ENCODE measurements around the gene PCDH9.
"Not testable (repeated sequence)": the region's sequence is repeated elsewhere in the genome, so short reads cannot be mapped to it uniquely, and the experiment has no call there.

PCDH9 gene

DNA sequence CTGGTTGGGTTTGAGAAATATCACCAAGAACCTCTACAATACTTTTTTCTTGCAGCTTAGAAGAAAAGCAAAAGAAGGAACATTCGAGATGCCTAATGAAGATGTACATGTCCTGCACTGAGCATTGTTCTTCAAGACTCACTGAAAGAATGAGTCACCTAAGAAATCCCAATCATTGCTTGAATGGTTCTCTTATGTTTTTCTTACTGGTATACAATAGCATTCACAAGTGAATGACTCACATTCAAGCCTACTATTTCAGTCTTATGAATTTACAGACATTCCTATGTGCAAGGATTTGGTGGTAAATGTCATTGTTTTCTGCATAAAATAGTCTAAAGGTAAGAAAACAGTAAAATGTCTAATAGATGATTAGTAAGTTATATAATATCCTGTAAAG, 594.6 kb downstream of the PCDH9 start:
- TF ChIP-seq, protein P1, sequence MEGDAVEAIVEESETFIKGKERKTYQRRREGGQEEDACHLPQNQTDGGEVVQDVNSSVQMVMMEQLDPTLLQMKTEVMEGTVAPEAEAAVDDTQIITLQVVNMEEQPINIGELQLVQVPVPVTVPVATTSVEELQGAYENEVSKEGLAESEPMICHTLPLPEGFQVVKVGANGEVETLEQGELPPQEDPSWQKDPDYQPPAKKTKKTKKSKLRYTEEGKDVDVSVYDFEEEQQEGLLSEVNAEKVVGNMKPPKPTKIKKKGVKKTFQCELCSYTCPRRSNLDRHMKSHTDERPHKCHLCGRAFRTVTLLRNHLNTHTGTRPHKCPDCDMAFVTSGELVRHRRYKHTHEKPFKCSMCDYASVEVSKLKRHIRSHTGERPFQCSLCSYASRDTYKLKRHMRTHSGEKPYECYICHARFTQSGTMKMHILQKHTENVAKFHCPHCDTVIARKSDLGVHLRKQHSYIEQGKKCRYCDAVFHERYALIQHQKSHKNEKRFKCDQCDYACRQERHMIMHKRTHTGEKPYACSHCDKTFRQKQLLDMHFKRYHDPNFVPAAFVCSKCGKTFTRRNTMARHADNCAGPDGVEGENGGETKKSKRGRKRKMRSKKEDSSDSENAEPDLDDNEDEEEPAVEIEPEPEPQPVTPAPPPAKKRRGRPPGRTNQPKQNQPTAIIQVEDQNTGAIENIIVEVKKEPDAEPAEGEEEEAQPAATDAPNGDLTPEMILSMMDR (IDR thresholded peaks at IDR 0.05; ENCODE audit: insufficient read depth, low read depth, low read length, missing control alignments): no peak
- H3K4me3 ChIP-seq (ENCODE audit: low read length): no peak overlapping the region
- peak; percentile 85 for DNase-seq (ENCODE audit: low read depth)

DNA sequence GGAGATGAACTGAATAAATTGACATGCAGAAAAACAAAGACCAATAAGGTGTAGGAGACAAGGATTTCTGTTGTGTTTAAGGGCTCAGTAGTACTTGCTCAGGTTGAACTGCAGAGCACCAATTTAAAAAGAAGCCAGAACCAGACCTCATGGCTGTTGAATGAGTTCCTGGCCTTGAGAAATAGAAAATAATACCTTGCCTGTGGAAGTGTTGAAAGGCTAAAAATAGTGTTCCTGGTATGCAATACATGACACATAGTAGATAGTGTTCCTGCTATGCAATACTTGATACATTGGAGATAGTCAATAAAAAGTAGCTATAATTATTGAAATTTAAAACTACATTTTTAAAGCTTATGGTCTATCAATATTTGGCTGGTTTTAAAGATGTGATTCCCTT, 595.8 kb downstream of the PCDH9 start:
- DNase-seq (ENCODE audit: low read depth): peak; percentile 32
- TF ChIP-seq, protein P1 (IDR thresholded peaks at IDR 0.05; ENCODE audit: insufficient read depth, low read depth, low read length, missing control alignments): no peak
- no peak overlapping the region for H3K4me3 ChIP-seq (ENCODE audit: low read length)

DNA sequence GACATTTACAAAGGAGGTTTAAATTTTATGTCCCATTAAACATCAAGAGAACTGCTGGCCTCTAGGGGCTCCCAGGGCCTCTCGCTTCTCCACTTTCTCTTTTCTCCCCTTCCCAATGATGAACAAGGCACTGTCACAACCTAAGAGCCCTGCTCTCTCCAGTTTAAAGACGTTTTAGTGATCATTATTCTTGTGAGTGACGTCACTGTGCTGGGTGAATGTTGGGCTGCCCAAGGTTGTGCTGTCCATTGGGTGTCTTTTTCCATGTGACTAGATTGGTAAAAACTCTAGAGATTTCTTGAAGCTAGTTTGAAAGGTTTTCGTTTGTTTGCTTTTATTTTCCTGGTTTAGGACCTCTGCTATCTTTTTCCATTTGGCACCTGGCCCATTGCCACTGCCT, 602.6 kb downstream of the PCDH9 start:
- no peak overlapping the region for H3K4me3 ChIP-seq (ENCODE audit: low read length)
- no peak for DNase-seq (ENCODE audit: low read depth)
- TF ChIP-seq, protein P1 (IDR thresholded peaks at IDR 0.05; ENCODE audit: insufficient read depth, low read depth, low read length, missing control alignments): no peak

DNA sequence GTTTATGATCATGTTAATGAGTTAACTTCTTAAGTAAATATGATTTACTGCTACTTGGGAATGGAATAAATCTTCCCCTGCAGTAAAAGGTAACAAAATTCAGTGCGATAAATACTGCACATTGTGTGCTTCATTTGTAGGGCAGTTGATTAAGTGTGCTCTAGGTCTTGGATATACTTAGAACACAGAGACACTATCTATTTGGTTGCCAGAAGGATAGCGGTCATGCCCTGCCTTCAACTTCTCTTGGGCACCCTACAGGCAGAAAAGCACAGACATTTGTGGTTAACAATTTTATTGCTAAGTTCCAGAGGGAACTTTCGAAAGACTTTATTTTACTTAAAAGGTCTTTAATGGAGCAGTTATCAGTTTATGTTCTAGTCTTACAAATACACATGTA, 605.8 kb downstream of the PCDH9 start:
- no peak overlapping the region for H3K4me3 ChIP-seq (ENCODE audit: low read length)
- no peak for DNase-seq (ENCODE audit: low read depth)
- TF ChIP-seq, protein P1 (IDR thresholded peaks at IDR 0.05; ENCODE audit: insufficient read depth, low read depth, low read length, missing control alignments): no peak

GRCh38 chr13:66623129-66623820, 606.9 kb downstream of the PCDH9 start:
- H3K4me3 ChIP-seq (ENCODE audit: low read length): no peak overlapping the region
- TF ChIP-seq, protein P1 (IDR thresholded peaks at IDR 0.05; ENCODE audit: insufficient read depth, low read depth, low read length, missing control alignments): no peak
- no peak for DNase-seq (ENCODE audit: low read depth)

- H3K4me3 ChIP-seq (ENCODE audit: low read length); DNase-seq (ENCODE audit: low read depth): not testable (repeated sequence)
Measured at GRCh38 chr13:66621906-66622447, 608.2 kb downstream of the PCDH9 start.

DNA sequence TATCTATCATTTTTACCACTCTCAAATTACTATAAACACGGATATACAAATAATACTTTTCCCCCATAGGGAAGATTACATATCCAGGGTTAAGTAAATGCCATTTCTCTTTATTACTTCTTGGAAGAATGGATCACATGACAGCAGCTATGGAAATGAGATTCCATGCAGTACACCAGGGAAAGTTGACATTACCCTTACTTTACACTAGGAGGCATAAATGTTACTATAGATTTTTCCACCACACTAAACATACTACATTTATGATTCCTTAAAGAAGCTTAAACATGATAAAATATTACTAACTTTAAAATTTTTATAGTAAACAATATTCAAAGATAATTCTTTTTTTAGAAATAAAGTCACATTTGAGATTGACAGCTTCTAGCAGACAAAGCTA, 611.4 kb downstream of the PCDH9 start:
- TF ChIP-seq, protein P1 (IDR thresholded peaks at IDR 0.05; ENCODE audit: insufficient read depth, low read depth, low read length, missing control alignments): peak; percentile 61
- H3K4me3 ChIP-seq (ENCODE audit: low read length): no peak overlapping the region
- peak; percentile 53 for DNase-seq (ENCODE audit: low read depth)

All from epithelial cell of esophagus (primary cell).